ENCODE measurements around the gene PPARGC1A. TPM values are rescaled to one million over a fixed set of nuclear protein-coding genes. Genes with fewer than 3 reads are reported as not detected.

Gene PPARGC1A
- total RNA-seq, 1 experiment from 2014 or later, result 1.9 TPM

DNA sequence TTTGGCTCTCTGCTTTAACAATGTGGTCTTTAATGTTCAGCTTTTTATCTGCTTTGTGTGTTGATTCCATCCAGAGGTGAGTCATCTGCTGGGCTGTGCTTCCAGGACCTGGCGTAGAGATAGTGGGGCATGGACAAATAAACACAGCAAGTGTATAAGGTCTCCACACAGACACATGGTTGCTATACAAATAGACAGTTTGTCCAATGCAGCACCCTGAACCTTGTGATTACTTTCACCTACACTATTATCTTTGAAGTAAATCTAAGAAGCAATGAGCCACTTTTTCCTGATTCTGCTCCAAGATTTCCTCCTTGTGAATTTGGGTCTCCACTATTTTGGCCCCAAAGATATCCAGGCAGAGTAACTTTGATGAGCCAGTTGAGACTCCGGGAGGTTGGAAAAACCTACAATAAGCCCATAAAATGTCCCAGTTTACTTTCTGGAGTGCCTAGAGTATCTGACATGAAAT lies 12.1 kb downstream of the PPARGC1A start:
- DNase-seq (ENCODE audit: low spot score), result no peak
- ChIA-PET CTCF (interaction anchor here (0.6 kb wide), 1 partner anchor 55 kb away, joined by 4 read pairs; no protein-coding TSS in a partner anchor), POLR2A (no interaction called here)
- H3K27me3 Mint-ChIP-seq (ENCODE audit: low read depth), result no peaks in the 10 kb centered on the region
- no peaks in the 10 kb centered on the region for H3K36me3 Mint-ChIP-seq
- H3K4me3 Mint-ChIP-seq, result no peak overlapping the region
- H3K9me3 Mint-ChIP-seq, result no peaks in the 10 kb centered on the region
- no peak for ATAC-seq
- TF ChIP-seq GABPB1 (CRISPR knock-in tag; IDR thresholded peaks at IDR 0.05), result peak; percentile 73
- TF ChIP-seq, protein P1, sequence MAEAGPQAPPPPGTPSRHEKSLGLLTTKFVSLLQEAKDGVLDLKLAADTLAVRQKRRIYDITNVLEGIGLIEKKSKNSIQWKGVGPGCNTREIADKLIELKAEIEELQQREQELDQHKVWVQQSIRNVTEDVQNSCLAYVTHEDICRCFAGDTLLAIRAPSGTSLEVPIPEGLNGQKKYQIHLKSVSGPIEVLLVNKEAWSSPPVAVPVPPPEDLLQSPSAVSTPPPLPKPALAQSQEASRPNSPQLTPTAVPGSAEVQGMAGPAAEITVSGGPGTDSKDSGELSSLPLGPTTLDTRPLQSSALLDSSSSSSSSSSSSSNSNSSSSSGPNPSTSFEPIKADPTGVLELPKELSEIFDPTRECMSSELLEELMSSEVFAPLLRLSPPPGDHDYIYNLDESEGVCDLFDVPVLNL (CRISPR knock-in tag; IDR thresholded peaks at IDR 0.05; ENCODE audit: borderline replicate concordance, low read depth), result no peak
- TF ChIP-seq, protein P2, sequence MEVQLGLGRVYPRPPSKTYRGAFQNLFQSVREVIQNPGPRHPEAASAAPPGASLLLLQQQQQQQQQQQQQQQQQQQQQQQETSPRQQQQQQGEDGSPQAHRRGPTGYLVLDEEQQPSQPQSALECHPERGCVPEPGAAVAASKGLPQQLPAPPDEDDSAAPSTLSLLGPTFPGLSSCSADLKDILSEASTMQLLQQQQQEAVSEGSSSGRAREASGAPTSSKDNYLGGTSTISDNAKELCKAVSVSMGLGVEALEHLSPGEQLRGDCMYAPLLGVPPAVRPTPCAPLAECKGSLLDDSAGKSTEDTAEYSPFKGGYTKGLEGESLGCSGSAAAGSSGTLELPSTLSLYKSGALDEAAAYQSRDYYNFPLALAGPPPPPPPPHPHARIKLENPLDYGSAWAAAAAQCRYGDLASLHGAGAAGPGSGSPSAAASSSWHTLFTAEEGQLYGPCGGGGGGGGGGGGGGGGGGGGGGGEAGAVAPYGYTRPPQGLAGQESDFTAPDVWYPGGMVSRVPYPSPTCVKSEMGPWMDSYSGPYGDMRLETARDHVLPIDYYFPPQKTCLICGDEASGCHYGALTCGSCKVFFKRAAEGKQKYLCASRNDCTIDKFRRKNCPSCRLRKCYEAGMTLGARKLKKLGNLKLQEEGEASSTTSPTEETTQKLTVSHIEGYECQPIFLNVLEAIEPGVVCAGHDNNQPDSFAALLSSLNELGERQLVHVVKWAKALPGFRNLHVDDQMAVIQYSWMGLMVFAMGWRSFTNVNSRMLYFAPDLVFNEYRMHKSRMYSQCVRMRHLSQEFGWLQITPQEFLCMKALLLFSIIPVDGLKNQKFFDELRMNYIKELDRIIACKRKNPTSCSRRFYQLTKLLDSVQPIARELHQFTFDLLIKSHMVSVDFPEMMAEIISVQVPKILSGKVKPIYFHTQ (CRISPR knock-in tag; IDR thresholded peaks at IDR 0.05), result no peak
- H3K27ac Mint-ChIP-seq, result no peak overlapping the region
- peaks cover 68% of the 10 kb centered on the region for H3K4me1 Mint-ChIP-seq

DNA sequence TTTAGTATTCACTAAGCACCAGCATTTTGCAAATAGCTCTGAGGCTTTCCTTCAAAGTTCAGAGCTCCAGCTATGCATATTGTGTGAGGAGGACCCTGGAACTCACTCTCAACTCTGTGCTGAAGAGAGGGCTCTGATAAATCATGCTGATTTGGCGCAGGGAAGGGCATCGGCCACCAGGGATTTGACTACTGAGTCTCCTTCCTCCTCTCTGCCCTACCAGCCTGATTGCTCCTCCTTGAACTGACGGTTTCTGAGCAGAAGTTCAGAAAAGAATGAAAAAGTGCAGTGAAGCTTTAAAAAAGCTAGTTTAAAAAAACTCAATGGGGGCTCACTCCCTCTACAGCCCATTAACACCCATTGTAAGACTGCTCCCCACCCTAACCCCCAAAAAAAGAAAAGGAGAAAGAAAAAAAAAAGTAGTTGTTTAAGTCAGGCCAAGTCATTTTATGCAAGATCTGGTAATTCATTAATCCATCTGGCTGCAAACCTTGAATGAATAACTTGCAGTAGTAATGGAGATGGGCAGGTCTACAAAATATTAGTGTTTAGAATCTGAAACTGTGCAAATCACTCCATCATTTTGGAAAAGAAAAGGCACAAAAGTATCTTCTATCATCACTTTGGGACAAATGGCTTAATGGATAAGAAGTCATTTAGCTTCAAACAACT lies 13.3 kb downstream of the PPARGC1A start:
- Mint-ChIP-seq H3K36me3 (no peaks in the 10 kb centered on the region), H3K4me3 (no peak overlapping the region), H3K27me3 (ENCODE audit: low read depth) (no peaks in the 10 kb centered on the region; the same call in 1 of the 2 replicates), H3K9me3 (no peaks in the 10 kb centered on the region), H3K4me1 (peaks cover 63% of the 10 kb centered on the region), H3K27ac (no peak overlapping the region)
- ChIA-PET CTCF (interaction anchor here (0.9 to 1.1 kb wide), 3 partner anchors 13 to 597 kb away, joined by 3 to 5 read pairs (median 3); partner anchors contain the start of gene PPARGC1A), POLR2A (interaction anchor here (0.9 kb wide), 1 partner anchor 184 kb away, joined by 3 read pairs; no protein-coding TSS in a partner anchor)
- DNase-seq (ENCODE audit: low spot score) (no peak), ATAC-seq (peak; percentile 68)
- TF ChIP-seq MYBL2 (CRISPR knock-in tag; IDR thresholded peaks at IDR 0.05) (no peak), ZBTB21 (CRISPR knock-in tag; IDR thresholded peaks at IDR 0.05; ENCODE audit: borderline replicate concordance) (no peak), ZNF219 (CRISPR knock-in tag; IDR thresholded peaks at IDR 0.05; ENCODE audit: borderline replicate concordance) (no peak), ELF4 (CRISPR knock-in tag; IDR thresholded peaks at IDR 0.05; ENCODE audit: low read depth) (no peak), ZNF317 (CRISPR knock-in tag; IDR thresholded peaks at IDR 0.05; ENCODE audit: borderline replicate concordance, low read depth) (no peak), RORB (CRISPR knock-in tag; IDR thresholded peaks at IDR 0.05) (no peak), IRF2 (CRISPR knock-in tag; IDR thresholded peaks at IDR 0.05; ENCODE audit: borderline replicate concordance, low read depth) (no peak), NR3C1 (CRISPR knock-in tag; conservative IDR thresholded peaks at IDR 0.05; ENCODE audit: low read depth) (no peak), NR1H2 (CRISPR knock-in tag; IDR thresholded peaks at IDR 0.05) (no peak), TCF7 (CRISPR knock-in tag; IDR thresholded peaks at IDR 0.05; ENCODE audit: low read depth) (no peak), ZNF671 (CRISPR knock-in tag; IDR thresholded peaks at IDR 0.05) (no peak), ZNF232 (CRISPR knock-in tag; IDR thresholded peaks at IDR 0.05) (no peak), JUN (CRISPR knock-in tag; IDR thresholded peaks at IDR 0.05) (no peak), SMAD4 (CRISPR knock-in tag; IDR thresholded peaks at IDR 0.05) (no peak), TEAD1 (CRISPR knock-in tag; IDR thresholded peaks at IDR 0.05) (no peak)
- TF ChIP-seq, protein P3, sequence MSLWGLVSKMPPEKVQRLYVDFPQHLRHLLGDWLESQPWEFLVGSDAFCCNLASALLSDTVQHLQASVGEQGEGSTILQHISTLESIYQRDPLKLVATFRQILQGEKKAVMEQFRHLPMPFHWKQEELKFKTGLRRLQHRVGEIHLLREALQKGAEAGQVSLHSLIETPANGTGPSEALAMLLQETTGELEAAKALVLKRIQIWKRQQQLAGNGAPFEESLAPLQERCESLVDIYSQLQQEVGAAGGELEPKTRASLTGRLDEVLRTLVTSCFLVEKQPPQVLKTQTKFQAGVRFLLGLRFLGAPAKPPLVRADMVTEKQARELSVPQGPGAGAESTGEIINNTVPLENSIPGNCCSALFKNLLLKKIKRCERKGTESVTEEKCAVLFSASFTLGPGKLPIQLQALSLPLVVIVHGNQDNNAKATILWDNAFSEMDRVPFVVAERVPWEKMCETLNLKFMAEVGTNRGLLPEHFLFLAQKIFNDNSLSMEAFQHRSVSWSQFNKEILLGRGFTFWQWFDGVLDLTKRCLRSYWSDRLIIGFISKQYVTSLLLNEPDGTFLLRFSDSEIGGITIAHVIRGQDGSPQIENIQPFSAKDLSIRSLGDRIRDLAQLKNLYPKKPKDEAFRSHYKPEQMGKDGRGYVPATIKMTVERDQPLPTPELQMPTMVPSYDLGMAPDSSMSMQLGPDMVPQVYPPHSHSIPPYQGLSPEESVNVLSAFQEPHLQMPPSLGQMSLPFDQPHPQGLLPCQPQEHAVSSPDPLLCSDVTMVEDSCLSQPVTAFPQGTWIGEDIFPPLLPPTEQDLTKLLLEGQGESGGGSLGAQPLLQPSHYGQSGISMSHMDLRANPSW (CRISPR knock-in tag; conservative IDR thresholded peaks at IDR 0.05; ENCODE audit: low read depth), result no peak
- TF ChIP-seq, protein P4, sequence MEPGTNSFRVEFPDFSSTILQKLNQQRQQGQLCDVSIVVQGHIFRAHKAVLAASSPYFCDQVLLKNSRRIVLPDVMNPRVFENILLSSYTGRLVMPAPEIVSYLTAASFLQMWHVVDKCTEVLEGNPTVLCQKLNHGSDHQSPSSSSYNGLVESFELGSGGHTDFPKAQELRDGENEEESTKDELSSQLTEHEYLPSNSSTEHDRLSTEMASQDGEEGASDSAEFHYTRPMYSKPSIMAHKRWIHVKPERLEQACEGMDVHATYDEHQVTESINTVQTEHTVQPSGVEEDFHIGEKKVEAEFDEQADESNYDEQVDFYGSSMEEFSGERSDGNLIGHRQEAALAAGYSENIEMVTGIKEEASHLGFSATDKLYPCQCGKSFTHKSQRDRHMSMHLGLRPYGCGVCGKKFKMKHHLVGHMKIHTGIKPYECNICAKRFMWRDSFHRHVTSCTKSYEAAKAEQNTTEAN (CRISPR knock-in tag; IDR thresholded peaks at IDR 0.05), result no peak
- TF ChIP-seq, protein P5, sequence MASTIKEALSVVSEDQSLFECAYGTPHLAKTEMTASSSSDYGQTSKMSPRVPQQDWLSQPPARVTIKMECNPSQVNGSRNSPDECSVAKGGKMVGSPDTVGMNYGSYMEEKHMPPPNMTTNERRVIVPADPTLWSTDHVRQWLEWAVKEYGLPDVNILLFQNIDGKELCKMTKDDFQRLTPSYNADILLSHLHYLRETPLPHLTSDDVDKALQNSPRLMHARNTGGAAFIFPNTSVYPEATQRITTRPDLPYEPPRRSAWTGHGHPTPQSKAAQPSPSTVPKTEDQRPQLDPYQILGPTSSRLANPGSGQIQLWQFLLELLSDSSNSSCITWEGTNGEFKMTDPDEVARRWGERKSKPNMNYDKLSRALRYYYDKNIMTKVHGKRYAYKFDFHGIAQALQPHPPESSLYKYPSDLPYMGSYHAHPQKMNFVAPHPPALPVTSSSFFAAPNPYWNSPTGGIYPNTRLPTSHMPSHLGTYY (CRISPR knock-in tag; IDR thresholded peaks at IDR 0.05), result no peak
- TF ChIP-seq, protein P6, sequence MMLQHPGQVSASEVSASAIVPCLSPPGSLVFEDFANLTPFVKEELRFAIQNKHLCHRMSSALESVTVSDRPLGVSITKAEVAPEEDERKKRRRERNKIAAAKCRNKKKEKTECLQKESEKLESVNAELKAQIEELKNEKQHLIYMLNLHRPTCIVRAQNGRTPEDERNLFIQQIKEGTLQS (CRISPR knock-in tag; conservative IDR thresholded peaks at IDR 0.05), result no peak
